Thymus (tissue), 11 donors: ENCODE results near the gene LDLRAD1. TPM values are rescaled to one million over a fixed set of nuclear protein-coding genes. Genes with fewer than 3 reads are reported as not detected.
"Not testable (repeated sequence)": the region's sequence is repeated elsewhere in the genome, so short reads cannot be mapped to it uniquely, and the experiment has no call there.

Experiments used
- DNase-seq, 9 donors: peaks; one replicate each; pipeline ENCODE4 v3.0.0-alpha.2; 2013; ENCODE audit warnings: low spot score in 9 of 9, low read depth in 6 of 9, missing footprints in 1 of 9
- H3K27ac ChIP-seq, 2 donors: one replicate each; pipeline ENCODE4 v1.5.1; 2013; ENCODE audit warnings: control low read depth in 1 of 2, low read depth in 1 of 2, low read length in 1 of 2, mild to moderate bottlenecking in 1 of 2, moderate library complexity in 1 of 2
- H3K27me3 ChIP-seq, 2 donors: one replicate each; pipeline ENCODE4 v1.5.1; 2013; ENCODE audit warnings: low read length in 1 of 2; ENCODE audit not compliant: control insufficient read depth in 2 of 2, insufficient read depth in 1 of 2
- H3K36me3 ChIP-seq, 2 donors: one replicate each; pipeline ENCODE4 v1.5.1; 2013; ENCODE audit warnings: low read length in 1 of 2, mild to moderate bottlenecking in 1 of 2, moderate library complexity in 1 of 2; ENCODE audit not compliant: control insufficient read depth in 2 of 2, insufficient read depth in 2 of 2
- H3K4me1 ChIP-seq, 2 donors: one replicate each; pipeline ENCODE4 v1.5.1; 2013; ENCODE audit warnings: low read length in 2 of 2; ENCODE audit not compliant: control insufficient read depth in 2 of 2, insufficient read depth in 2 of 2
- H3K4me3 ChIP-seq, 2 donors: one replicate each; pipeline ENCODE4 v1.5.1; 2013; ENCODE audit warnings: low read length in 2 of 2, control low read depth in 1 of 2, mild to moderate bottlenecking in 1 of 2
- H3K9me3 ChIP-seq, 2 donors: one replicate each; pipeline ENCODE4 v1.5.1; 2013; ENCODE audit warnings: low read length in 1 of 2, mild to moderate bottlenecking in 1 of 2; ENCODE audit not compliant: control insufficient read depth in 2 of 2, insufficient read depth in 1 of 2
- WGBS: extraction: QIAGEN DNeasy Blood & Tissue Kit; methylation state at CpG from one replicate; pipeline ENCODE4 v1.1.7; 2013; 5-methylcytosine and 5-hydroxymethylcytosine counted together
- polyA plus RNA-seq: library from polyadenylated mRNA; stranded (reverse); fragments of 200-250 nt; gene quantifications from one replicate; pipeline ENCODE4 v1.2.3, GENCODE V29; 2013
- total RNA-seq: library from RNA; stranded (reverse); fragments of 120-200 nt; gene quantifications from one replicate; pipeline ENCODE4 v1.2.4, GENCODE V29; 2013
- donor health status: healthy.

Gene LDLRAD1
- total and polyA plus RNA-seq, 2 donors, result 0.18 TPM; not detected in 1

- WGBS, result 75% methylated on average over 5 of the region's 5 CpGs
- Histone ChIP-seq H3K4me1 (peaks cover 2 to 4% of the 10 kb centered on the region in 2 donors), H3K9me3 (no peaks in the 10 kb centered on the region), H3K27me3 (no peaks in the 10 kb centered on the region), H3K4me3 (no peak overlapping the region), H3K27ac (no peak overlapping the region), H3K36me3 (peaks cover 4 to 16% of the 10 kb centered on the region in 2 donors)
- DNase-seq, result no peak
Measured at GRCh38 chr1:54047384-54048305, 29.7 kb upstream of the LDLRAD1 start.

GRCh38 chr1:54046671-54047383 is 28.8 kb upstream of the LDLRAD1 start:
- 96% methylated on average over 7 of the region's 7 CpGs for WGBS
- Histone ChIP-seq H3K27ac (no peak overlapping the region), H3K27me3 (no peaks in the 10 kb centered on the region), H3K36me3 (peaks cover 4 to 24% of the 10 kb centered on the region in 2 donors), H3K4me1 (peaks cover 2 to 4% of the 10 kb centered on the region in 2 donors), H3K9me3 (no peaks in the 10 kb centered on the region), H3K4me3 (no peak overlapping the region)
- DNase-seq, result no peak

GRCh38 chr1:54045496-54045895 is 27.5 kb upstream of the LDLRAD1 start:
- DNase-seq, result no peak
- Histone ChIP-seq H3K36me3 (peaks cover 4 to 34% of the 10 kb centered on the region in 2 donors), H3K4me3 (no peak overlapping the region), H3K9me3 (no peaks in the 10 kb centered on the region), H3K27ac (no peak overlapping the region), H3K27me3 (no peaks in the 10 kb centered on the region), H3K4me1 (no peaks in the 10 kb centered on the region)
- WGBS, result 96% methylated on average over 2 of the region's 2 CpGs

GRCh38 chr1:54041806-54042205 is 23.8 kb upstream of the LDLRAD1 start:
- no peak for DNase-seq
- Histone ChIP-seq H3K27me3 (no peaks in the 10 kb centered on the region), H3K36me3 (peaks cover 17 to 61% of the 10 kb centered on the region in 2 donors), H3K27ac (no peak overlapping the region), H3K4me1 (no peaks in the 10 kb centered on the region), H3K9me3 (no peaks in the 10 kb centered on the region), H3K4me3 (no peak overlapping the region)
- 15% methylated on average over 1 of the region's 1 CpG for WGBS

DNA sequence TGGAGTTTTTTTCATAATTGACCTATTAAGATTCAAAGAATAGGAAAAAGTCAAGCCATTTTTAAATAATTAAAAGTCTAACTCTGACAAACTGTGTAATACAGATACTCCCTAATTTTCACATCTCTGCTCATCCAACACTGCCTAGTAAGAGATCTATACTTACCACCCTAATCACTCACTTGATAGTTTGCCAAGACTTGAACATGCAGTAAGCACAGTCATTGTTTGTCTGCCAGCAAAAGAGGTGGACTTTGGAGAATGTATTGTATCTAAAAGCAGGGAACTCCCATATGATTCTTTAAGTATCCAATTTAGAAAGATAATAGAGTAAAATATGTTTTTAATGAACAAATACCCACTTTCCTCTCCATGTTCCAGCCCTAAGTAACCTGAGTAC is 19.5 kb upstream of the LDLRAD1 start:
- H3K4me1 ChIP-seq, result no peaks in the 10 kb centered on the region
- H3K36me3 ChIP-seq, result peaks cover 42 to 75% of the 10 kb centered on the region in 2 donors

GRCh38 chr1:54028306-54029251 is 10.6 kb upstream of the LDLRAD1 start:
- WGBS, result over 99% methylated on average over 3 of the region's 3 CpGs
- peaks cover 22 to 25% of the 10 kb centered on the region in 2 donors for H3K36me3 ChIP-seq
- H3K4me3 ChIP-seq, result no peak overlapping the region
- H3K4me1 ChIP-seq, result no peaks in the 10 kb centered on the region
- no peak overlapping the region for H3K27ac ChIP-seq
- no peaks in the 10 kb centered on the region for H3K27me3 ChIP-seq
- DNase-seq, result no peak
- no peaks in the 10 kb centered on the region for H3K9me3 ChIP-seq

More for the DNA sequence above, 19.5 kb upstream of the LDLRAD1 start:
- Histone ChIP-seq H3K9me3 (no peaks in the 10 kb centered on the region), H3K4me3 (no peak overlapping the region), H3K27ac (no peak overlapping the region), H3K27me3 (no peaks in the 10 kb centered on the region)
- no peak for DNase-seq

- H3K4me1 ChIP-seq, result no peaks in the 10 kb centered on the region
- no peaks in the 10 kb centered on the region for H3K27me3 ChIP-seq
- no peak for DNase-seq
- WGBS, result 98% methylated on average over 5 of the region's 5 CpGs
- H3K9me3 ChIP-seq, result no peaks in the 10 kb centered on the region
- H3K27ac ChIP-seq, result no peak overlapping the region
- H3K36me3 ChIP-seq, result peaks cover 17 to 20% of the 10 kb centered on the region in 2 donors
- H3K4me3 ChIP-seq, result no peak overlapping the region
Measured at GRCh38 chr1:54027848-54028247, 9.9 kb upstream of the LDLRAD1 start.

DNA sequence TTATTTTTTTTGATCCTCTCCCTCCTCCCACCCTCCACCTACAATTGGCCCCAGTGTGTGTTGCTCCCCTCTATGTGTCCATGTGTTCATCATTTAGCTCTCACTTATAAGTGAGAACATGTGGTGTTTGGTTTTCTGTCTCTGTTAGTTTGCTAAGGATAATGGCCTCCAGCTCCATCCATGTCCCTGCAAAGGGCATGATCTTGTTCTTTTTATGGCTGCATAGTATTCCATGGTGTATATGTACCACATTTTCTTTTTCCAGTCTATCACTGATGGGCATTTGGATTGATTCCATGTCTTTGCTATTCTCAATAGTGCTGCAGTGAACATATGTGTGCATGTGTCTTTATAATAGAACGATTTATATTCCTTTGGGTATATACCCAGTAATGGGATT is 6.8 kb upstream of the LDLRAD1 start:
- H3K36me3 ChIP-seq, H3K9me3 ChIP-seq, H3K4me1 ChIP-seq, DNase-seq, H3K4me3 ChIP-seq, H3K27me3 ChIP-seq, H3K27ac ChIP-seq: not testable (repeated sequence)
- 100% methylated on average over 1 of the region's 1 CpG for WGBS
